Pancreas (tissue), 10 donors: Measurements from ENCODE around the gene MAST1. TPM values are rescaled to one million over a fixed set of nuclear protein-coding genes. Genes with fewer than 3 reads are reported as not detected.
A peak's percentile ranks its signal among the peaks of the same experiment; 100 is the strongest.
"Not testable (repeated sequence)": the region's sequence is repeated elsewhere in the genome, so short reads cannot be mapped to it uniquely, and the experiment has no call there.

ENCODE experiments used
- ATAC-seq, 4 donors: fragments of 200-7000 bp; cut with Tn5 transposase; one replicate each; pipeline versions ENCODE4 v1.8.0 to v1.9.1; 2020; ENCODE audit warnings: mild to moderate bottlenecking in 4 of 4, moderate library complexity in 4 of 4
- DNase-seq, 6 donors: peaks; one replicate each; pipeline ENCODE4 v3.0.0-alpha.2; 2020
- FAIRE-seq: peaks from 2 replicates; lab custom pipeline; 2012; peaks lifted over from hg19 to GRCh38; lab: Jason Lieb, UNC
- H3K27ac ChIP-seq, 4 donors: fragments of 200-600 bp; sonication (generic); 1 replicate in 3 of 4; 2 replicates in 1 of 4; pipeline versions ENCODE4 v1.5.0 to v1.8.0; 2020
- H3K27me3 ChIP-seq, 4 donors: fragments of 200-600 bp; one replicate each; pipeline ENCODE4 v1.8.0; 2021
- H3K36me3 ChIP-seq, 3 donors: fragments of 200-600 bp; sonication (generic) in 1 of 3; one replicate each; pipeline versions ENCODE4 v1.5.0 to v1.8.0; 2020 to 2021
- H3K4me1 ChIP-seq, 3 donors: fragments of 200-600 bp; one replicate each; pipeline ENCODE4 v1.8.0; 2021
- H3K4me3 ChIP-seq, 4 donors: fragments of 200-600 bp; sonication (generic) in 2 of 4; one replicate each; pipeline versions ENCODE4 v1.5.0 to v1.8.0; 2020 to 2021
- H3K9me3 ChIP-seq, 4 donors: fragments of 200-600 bp; one replicate each; pipeline ENCODE4 v1.8.0; 2021
- CTCF ChIP-seq, 4 donors: fragments of 200-600 bp; sonication (generic) in 3 of 4; IDR thresholded peaks; one replicate each; pipeline versions ENCODE4 v1.5.0 to v1.8.0; 2021; ENCODE audit warnings: antibody characterized with exemption in 4 of 4
- WGBS, 2 donors: extraction: QIAGEN DNeasy Blood & Tissue Kit; methylation state at CpG; one replicate each; pipeline ENCODE4 v1.1.7; 2013; 5-methylcytosine and 5-hydroxymethylcytosine counted together
- intact Hi-C, 3 donors: fragments of 100-400 bp; cut with DNase I; formaldehyde crosslinking; loops; one replicate each; pipeline versions ENCODE4 v1.11.1 to v1.14.2; 2022
- polyA plus RNA-seq, 2 donors: library from polyadenylated mRNA; stranded (reverse); fragments of 200-250 nt; gene quantifications; one replicate each; pipeline ENCODE4 v1.2.3, GENCODE V29; 2013
- total RNA-seq, 6 donors: library from RNA; stranded (reverse); fragmentation: NEBNext Ultra II Directional in 4 of 6; extraction: Animal tissue kit (Norgen Biotek cat#: 25700) in 4 of 6; gene quantifications; one replicate each; pipeline versions ENCODE4 v1.2.1 to v1.2.4, GENCODE V29; 2021 to 2023
- donor health status: healthy with polysubstance abuse.
- donor health status: DM: no; HTN: no; CAD: no; lungs with moderate emphysema.
- donor health status: DM: no; HTN: no; CAD: no.
- donor health status: control.
- donor health status: control.
- donor health status: Bipolar disorder and iron deficiency.
- donor health status: DM: yes; HTN: yes; CAD: no.
- donor health status: DM: no; HTN: no; CAD: no.
- donor health status: DM: no; HTN: no; CAD: no.
- donor health status: DM: yes; HTN: yes; CAD: no.

The MAST1 gene
- total and polyA plus RNA-seq, 8 donors: 0.23 to 7.3 (median 0.91) TPM

DNA sequence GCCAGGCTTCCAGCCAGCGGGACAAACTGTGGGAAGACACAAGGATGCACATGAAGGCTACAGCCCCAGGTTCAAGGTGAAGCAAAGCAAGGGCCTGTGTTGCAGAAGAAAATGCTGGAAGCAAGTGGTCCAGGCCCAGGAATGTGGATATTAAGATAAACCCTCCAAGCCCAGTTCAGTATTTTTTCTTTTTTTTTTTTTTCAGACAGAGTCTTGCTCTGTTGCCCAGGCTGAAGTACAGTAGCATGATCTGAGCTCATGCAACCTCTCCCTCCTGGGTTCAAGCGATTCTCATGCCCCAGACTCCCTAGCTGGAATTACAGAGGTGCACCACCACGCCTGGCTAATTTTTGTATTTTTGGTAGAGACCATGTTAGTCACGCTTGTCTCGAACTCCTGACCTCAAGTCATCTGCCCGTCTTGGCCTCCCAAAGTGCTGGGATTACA, 41.2 kb upstream of the MAST1 start:
- no peak overlapping the region for H3K27ac ChIP-seq
- FAIRE-seq (no peak), DNase-seq (peak in 1 of 6 donors; percentile 24), ATAC-seq (no peak)
- peaks cover 0 to 20% (median 3%) of the 10 kb centered on the region in 3 donors for H3K4me1 ChIP-seq
- intact Hi-C loops: loop anchor here in 1 of 3 donors (2.0 to 5.0 kb wide), 2 partner anchors 20 to 35 kb away; no protein-coding TSS in a partner anchor
- no peak overlapping the region for H3K4me3 ChIP-seq
- H3K27me3 ChIP-seq: no peaks in the 10 kb centered on the region
- no peaks in the 10 kb centered on the region for H3K9me3 ChIP-seq
- no peak for TF ChIP-seq CTCF (IDR thresholded peaks at IDR 0.05)
- H3K36me3 ChIP-seq: peaks cover 0 to 11% (median 0%) of the 10 kb centered on the region in 3 donors
- 90 to 94% methylated on average over 6 of the region's 6 CpGs for WGBS, 2 donors

- not testable (repeated sequence) for FAIRE-seq, H3K27me3 ChIP-seq, H3K4me3 ChIP-seq, H3K27ac ChIP-seq, DNase-seq, ATAC-seq, H3K9me3 ChIP-seq
- WGBS, 2 donors: 94 to 97% methylated on average over 7 of the region's 7 CpGs
- Histone ChIP-seq H3K4me1 (peaks cover 0 to 20% (median 3%) of the 10 kb centered on the region in 3 donors), H3K36me3 (peaks cover 0 to 11% (median 0%) of the 10 kb centered on the region in 3 donors)
- intact Hi-C loops: loop anchor here in 1 of 3 donors (2.0 to 5.0 kb wide), 2 partner anchors 21 to 35 kb away; no protein-coding TSS in a partner anchor
These were observed 40.7 kb upstream of the MAST1 start for GRCh38 chr19:12797607-12798006.

GRCh38 chr19:12799742-12800465, 38.4 kb upstream of the MAST1 start:
- Histone ChIP-seq H3K9me3 (no peaks in the 10 kb centered on the region), H3K4me3 (peak overlapping the region in 2 of 4 donors; percentile 64 to 78), H3K36me3 (peaks cover 0 to 11% (median 0%) of the 10 kb centered on the region in 3 donors), H3K27ac (no peak overlapping the region), H3K27me3 (no peaks in the 10 kb centered on the region), H3K4me1 (peaks cover 0 to 16% (median 3%) of the 10 kb centered on the region in 3 donors)
- intact Hi-C loops: loop anchor here in 2 of 3 donors (5.0 kb wide), 2 partner anchors 33 to 38 kb away; no protein-coding TSS in a partner anchor
- peak in 2 of 6 donors; percentile 15 to 42 for DNase-seq
- no peak for TF ChIP-seq CTCF (IDR thresholded peaks at IDR 0.05)
- no peak for FAIRE-seq
- WGBS, 2 donors: 69 to 71% methylated on average over 18 of the region's 18 CpGs
- ATAC-seq: no peak

DNA sequence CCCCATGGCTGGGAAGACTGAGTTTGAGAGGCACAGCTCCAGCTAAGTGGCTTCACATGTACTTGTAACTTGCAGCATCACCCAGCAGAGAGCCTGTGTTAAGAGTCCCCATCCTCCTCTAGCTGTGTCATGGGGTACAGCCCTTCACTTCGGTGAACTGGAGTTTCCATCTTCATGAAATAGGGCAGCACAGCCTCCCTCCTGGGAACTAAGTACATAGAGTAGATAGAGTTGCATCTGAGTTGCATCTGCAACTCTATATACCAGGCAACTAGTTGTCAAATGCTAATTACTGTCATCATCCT, 37.9 kb upstream of the MAST1 start:
- 56 to 85% methylated on average over 1 of the region's 1 CpG for WGBS, 2 donors
- DNase-seq (no peak), FAIRE-seq (no peak), ATAC-seq (no peak)
- peaks cover 0 to 11% (median 0%) of the 10 kb centered on the region in 3 donors for H3K36me3 ChIP-seq
- H3K4me3 ChIP-seq: peak overlapping the region in 3 of 4 donors; percentile 64 to 89 (median 78)
- no peak for TF ChIP-seq CTCF (IDR thresholded peaks at IDR 0.05)
- peak overlapping the region in 1 of 4 donors; percentile 29 for H3K27ac ChIP-seq
- H3K27me3 ChIP-seq: no peaks in the 10 kb centered on the region
- H3K4me1 ChIP-seq: peaks cover 0 to 12% (median 3%) of the 10 kb centered on the region in 3 donors
- intact Hi-C loops: loop anchor here in 1 of 3 donors (5.0 kb wide), 1 partner anchor 33 kb away; no protein-coding TSS in a partner anchor
- no peaks in the 10 kb centered on the region for H3K9me3 ChIP-seq

DNA sequence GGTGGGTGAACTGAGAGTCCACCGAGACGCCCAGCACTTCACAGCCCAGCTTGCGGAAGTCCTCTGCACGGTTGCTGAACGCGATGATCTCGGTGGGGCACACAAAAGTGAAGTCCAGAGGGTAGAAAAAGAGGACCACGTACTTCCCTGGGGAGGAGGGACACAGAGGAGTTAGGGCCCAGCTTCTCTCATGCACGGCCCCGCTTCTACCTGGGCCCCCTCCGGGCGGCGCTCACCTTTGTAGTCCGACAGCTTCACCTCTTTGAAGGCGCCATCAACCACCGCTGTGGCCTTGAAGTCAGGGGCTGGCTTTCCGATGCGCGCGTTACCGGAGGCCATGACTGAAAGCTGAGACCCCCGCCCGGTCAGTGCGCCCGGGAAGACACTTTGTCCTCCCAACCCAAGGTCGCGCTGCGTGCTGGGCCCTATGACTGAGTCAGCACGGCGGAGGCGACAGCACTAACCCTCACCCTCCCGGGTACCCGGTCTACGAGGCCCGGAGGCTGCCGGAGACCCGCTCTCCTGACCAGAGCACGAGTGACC, 37.3 kb upstream of the MAST1 start:
- WGBS, 2 donors: 3 to 4% methylated on average over 38 of the region's 38 CpGs
- ATAC-seq (peak; percentile 34 to 45 (median 38)), DNase-seq (peak in 5 of 6 donors; percentile 47 to 86 (median 55)), FAIRE-seq (no peak)
- no peaks in the 10 kb centered on the region for H3K9me3 ChIP-seq
- peak overlapping the region; percentile 29 to 70 (median 63) for H3K27ac ChIP-seq
- peaks cover 0 to 12% (median 3%) of the 10 kb centered on the region in 3 donors for H3K4me1 ChIP-seq
- H3K4me3 ChIP-seq: peak overlapping the region; percentile 64 to 89 (median 82)
- H3K27me3 ChIP-seq: no peaks in the 10 kb centered on the region
- peaks cover 0 to 11% (median 0%) of the 10 kb centered on the region in 3 donors for H3K36me3 ChIP-seq
- no peak for TF ChIP-seq CTCF (IDR thresholded peaks at IDR 0.05)
- intact Hi-C loops: loop anchor here in 1 of 3 donors (5.0 kb wide), 1 partner anchor 34 kb away; no protein-coding TSS in a partner anchor
